Chondrocyte (in vitro differentiated cells): ENCODE measurements around the gene EHMT1. TPM values are rescaled to one million over a fixed set of nuclear protein-coding genes. Genes with fewer than 3 reads are reported as not detected.

ENCODE experiments used
- DNase-seq: peaks from one replicate; pipeline ENCODE4 v3.0.0; 2021; ENCODE audit warnings: mixed read lengths, low spot score
- H3K27ac Mint-ChIP-seq: one replicate; pipeline ENCODE4 v1.8.0; 2021; ENCODE audit warnings: mild to moderate bottlenecking, moderate library complexity, mixed read lengths; ENCODE audit not compliant: unreplicated experiment
- H3K27me3 Mint-ChIP-seq: 2 replicates; pipeline ENCODE4 v1.8.0; 2021; ENCODE audit warnings: low read depth, mixed read lengths
- H3K36me3 Mint-ChIP-seq: 2 replicates; pipeline ENCODE4 v1.8.0; 2021; ENCODE audit warnings: low read depth, mixed read lengths
- H3K4me1 Mint-ChIP-seq: 2 replicates; pipeline ENCODE4 v1.8.0; 2021; ENCODE audit warnings: low read depth, mild to moderate bottlenecking, mixed read lengths
- H3K4me3 Mint-ChIP-seq: one replicate; pipeline ENCODE4 v1.8.0; 2021; ENCODE audit warnings: mild to moderate bottlenecking, moderate library complexity, mixed read lengths; ENCODE audit not compliant: unreplicated experiment
- H3K9me3 Mint-ChIP-seq: 2 replicates; pipeline ENCODE4 v1.8.0; 2021; ENCODE audit warnings: low read depth, mixed read lengths
- CTCF ChIP-seq: fragments of 200-600 bp; sonication (generic); IDR thresholded peaks from 2 replicates; pipeline ENCODE4 v1.5.0; 2021; ENCODE audit warnings: antibody characterized with exemption, mild to moderate bottlenecking, moderate library complexity
- total RNA-seq: library from RNA; stranded (reverse); gene quantifications from 3 replicates; pipeline ENCODE4 v1.2.1, GENCODE V29; 2021

EHMT1 gene
- total RNA-seq, 1 donor from 2014 or later: 61.0 TPM

DNA sequence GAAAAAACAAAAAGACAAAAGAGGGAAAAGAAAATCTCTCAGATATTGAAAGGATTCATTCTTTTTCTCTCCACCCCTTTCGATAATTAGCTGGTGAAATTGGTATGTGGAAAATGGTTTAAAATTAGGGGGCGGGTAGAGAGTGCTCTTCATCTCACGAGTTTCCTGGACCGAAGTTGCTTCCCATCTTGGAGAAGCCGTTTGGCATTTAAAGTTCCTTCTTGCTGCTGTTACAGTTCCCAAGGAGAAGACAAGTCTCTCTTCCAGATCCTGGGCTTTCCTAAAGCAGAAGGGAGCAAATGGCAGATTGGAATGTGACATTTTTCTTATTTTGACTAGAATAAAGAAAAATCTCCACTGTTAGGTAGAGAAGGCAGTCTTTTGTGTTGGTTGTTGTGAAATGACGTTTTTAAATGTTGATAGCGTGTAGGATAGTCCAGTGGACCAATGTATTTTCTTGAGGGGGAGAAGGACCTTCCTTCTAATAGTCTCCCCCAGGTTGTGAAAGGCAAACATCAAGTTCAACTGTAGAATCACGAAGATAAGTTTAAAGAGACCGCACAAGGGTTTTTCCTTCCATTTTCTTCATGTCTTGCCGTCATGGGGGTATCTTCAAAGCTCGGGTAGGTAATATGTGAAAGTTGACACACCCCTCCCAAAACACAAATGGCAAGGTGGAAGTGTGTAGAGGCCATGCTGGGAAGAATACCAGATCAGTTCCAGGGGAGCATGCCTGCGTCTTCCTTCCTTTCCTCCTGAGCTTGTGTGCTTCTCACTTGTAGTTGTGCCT, 77.5 kb downstream of the EHMT1 start:
- Mint-ChIP-seq H3K27ac (no peak overlapping the region), H3K27me3 (no peaks in the 10 kb centered on the region), H3K4me1 (peaks cover 39% of the 10 kb centered on the region), H3K9me3 (no peaks in the 10 kb centered on the region), H3K4me3 (no peak overlapping the region), H3K36me3 (no peaks in the 10 kb centered on the region)
- DNase-seq: no peak
- no peak for TF ChIP-seq CTCF

DNA sequence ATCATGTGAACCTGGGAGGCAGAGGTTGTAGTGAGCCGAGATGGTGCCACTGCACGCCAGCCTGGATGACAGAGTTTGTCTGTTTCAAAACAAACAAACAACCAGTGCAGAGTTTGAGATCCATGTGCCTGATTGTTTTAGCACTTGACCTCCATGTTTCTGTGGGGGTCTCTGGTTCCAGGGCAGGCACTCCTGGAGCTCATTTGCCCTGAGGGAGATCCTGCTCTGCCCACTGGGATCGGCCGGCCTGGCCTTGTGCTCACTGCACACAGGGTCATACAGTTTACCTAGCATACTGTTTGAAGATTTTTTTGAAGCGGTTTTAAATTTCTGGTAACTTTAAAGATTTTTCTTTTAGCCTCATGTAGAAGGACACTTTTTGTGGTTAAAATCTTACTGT, 78.4 kb downstream of the EHMT1 start:
- H3K36me3 Mint-ChIP-seq: no peaks in the 10 kb centered on the region
- peaks cover 32% of the 10 kb centered on the region for H3K4me1 Mint-ChIP-seq
- H3K4me3 Mint-ChIP-seq: no peak overlapping the region
- no peak for TF ChIP-seq CTCF
- H3K9me3 Mint-ChIP-seq: no peaks in the 10 kb centered on the region
- DNase-seq: peak; percentile 54
- H3K27me3 Mint-ChIP-seq: no peaks in the 10 kb centered on the region
- no peak overlapping the region for H3K27ac Mint-ChIP-seq

GRCh38 chr9:137697832-137698231, 79.0 kb downstream of the EHMT1 start:
- Mint-ChIP-seq H3K27ac (no peak overlapping the region), H3K36me3 (no peaks in the 10 kb centered on the region), H3K4me3 (no peak overlapping the region), H3K27me3 (no peaks in the 10 kb centered on the region), H3K4me1 (peaks cover 29% of the 10 kb centered on the region), H3K9me3 (no peaks in the 10 kb centered on the region)
- peak; percentile 28 for DNase-seq
- TF ChIP-seq CTCF: no peak

DNA sequence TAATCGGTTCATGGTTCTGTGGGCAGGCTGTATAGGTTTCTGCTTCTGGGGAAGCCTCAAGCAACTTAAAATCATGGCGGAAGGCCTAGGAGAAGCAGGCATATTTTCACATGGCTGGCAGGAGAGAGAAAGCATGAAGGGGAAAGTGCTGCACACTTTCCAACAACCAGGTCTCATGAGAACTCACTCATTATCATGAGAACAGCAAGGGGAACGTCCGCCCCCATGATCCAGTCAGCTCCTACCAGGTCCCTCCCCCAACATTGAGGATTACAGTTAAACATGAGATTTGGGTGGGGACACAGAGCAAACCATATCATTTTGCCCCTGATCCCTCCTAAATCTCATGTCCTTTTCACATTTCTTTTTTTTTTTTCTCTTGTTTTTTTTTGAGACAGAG, 82.1 kb downstream of the EHMT1 start:
- peak; percentile 29 for DNase-seq
- Mint-ChIP-seq H3K27me3 (no peaks in the 10 kb centered on the region), H3K27ac (peak overlapping the region; percentile 29), H3K4me1 (peaks cover 27% of the 10 kb centered on the region), H3K9me3 (peaks cover 6% of the 10 kb centered on the region), H3K4me3 (no peak overlapping the region), H3K36me3 (peaks cover 4% of the 10 kb centered on the region)
- no peak for TF ChIP-seq CTCF

DNA sequence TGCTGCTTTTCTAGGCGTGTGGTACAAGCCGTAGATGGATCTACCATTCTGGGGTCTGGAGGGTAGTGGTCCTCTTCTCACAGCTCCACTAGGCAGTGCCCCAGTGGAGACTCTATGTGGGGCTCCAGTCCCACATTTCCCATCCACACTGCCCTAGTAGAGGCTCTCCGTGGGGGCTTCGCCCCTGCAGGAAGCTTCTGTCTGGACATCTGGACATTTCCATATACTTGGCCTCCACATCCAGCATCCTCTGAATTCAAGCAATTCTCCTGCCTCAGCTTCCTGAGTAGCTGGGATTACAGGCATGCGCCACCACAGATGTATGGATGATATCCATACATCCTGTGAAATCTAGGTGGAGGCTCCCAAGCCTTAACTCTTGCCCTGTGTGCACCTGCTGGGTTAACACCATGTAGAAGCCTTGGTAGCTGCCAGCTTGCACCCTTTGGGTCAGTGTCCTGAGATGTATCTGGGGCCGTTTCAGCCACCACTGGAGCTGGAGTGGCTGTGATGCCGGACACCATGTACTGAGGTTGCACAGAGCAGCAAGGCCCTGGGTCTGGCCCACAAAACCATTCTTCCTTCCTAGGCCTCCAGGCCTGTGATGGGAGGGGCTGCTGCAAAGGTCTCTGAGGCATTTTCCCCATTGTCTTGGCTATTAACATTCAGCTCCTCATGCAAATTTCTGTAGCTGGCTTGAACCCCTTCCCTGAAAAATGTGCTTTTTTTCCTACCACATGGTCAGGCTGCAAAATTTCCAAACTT, 84.0 kb downstream of the EHMT1 start:
- no peak overlapping the region for H3K4me3 Mint-ChIP-seq
- H3K36me3 Mint-ChIP-seq: peaks cover 4% of the 10 kb centered on the region
- TF ChIP-seq CTCF: no peak
- no peak overlapping the region for H3K27ac Mint-ChIP-seq
- peaks cover 6% of the 10 kb centered on the region for H3K9me3 Mint-ChIP-seq
- H3K4me1 Mint-ChIP-seq: peaks cover 17% of the 10 kb centered on the region
- no peaks in the 10 kb centered on the region for H3K27me3 Mint-ChIP-seq
- DNase-seq: no peak
